B cell (primary cell): ENCODE measurements around the gene RHBDF1. TPM values are rescaled to one million over a fixed set of nuclear protein-coding genes. Genes with fewer than 3 reads are reported as not detected.

Experiments used
- ATAC-seq: fragments of 200-7000 bp; cut with Tn5 transposase; one replicate; pipeline ENCODE4 v1.10.0; 2021; ENCODE audit warnings: low read depth, mild to moderate bottlenecking, moderate number of reproducible peaks, moderate library complexity
- CTCF ChIA-PET: fragments of 350-600 bp; sonication (Branson Sonifier 250); formaldehyde crosslinking; loops from one replicate; lab custom pipeline; 2021; ENCODE audit warnings: antibody characterized with exemption, inconsistent platforms; lab: Charles Lee
- POLR2A ChIA-PET: fragments of 350-600 bp; sonication (Branson Sonifier 250); formaldehyde crosslinking; loops from one replicate; lab custom pipeline; 2021; ENCODE audit warnings: antibody characterized with exemption; lab: Charles Lee
- DNase-seq: peaks from one replicate; pipeline ENCODE4 v3.0.0; 2013
- H2AFZ ChIP-seq: 2 replicates; pipeline ENCODE4 v1.6.1; 2012; ENCODE audit warnings: mild to moderate bottlenecking, low read depth, low read length; ENCODE audit not compliant: insufficient read depth, poor library complexity, severe bottlenecking
- H3K27ac ChIP-seq, 2 donors: 1 replicate in 1 of 2; 2 replicates in 1 of 2; pipeline ENCODE4 v1.5.1; 2012 to 2013; ENCODE audit warnings: low read length in 2 of 2, mild to moderate bottlenecking in 2 of 2, moderate library complexity in 1 of 2
- H3K27me3 ChIP-seq, 4 experiments: fragments of 200-600 bp in 1 of 4; sonication (generic) in 1 of 4; replicated peaks in 1 of 4; 1 replicate in 2 of 4; 2 replicates in 2 of 4; pipeline versions ENCODE4 v1.6.1 to v1.7.0; 2013 to 2016; ENCODE audit warnings: low read length in 3 of 4, mild to moderate bottlenecking in 2 of 4, mixed read lengths in 1 of 4, moderate library complexity in 1 of 4; ENCODE audit not compliant: insufficient read depth in 4 of 4, control insufficient read depth in 3 of 4; ENCODE audit errors: control extremely low read depth in 1 of 4
- H3K36me3 ChIP-seq, 2 experiments: replicated peaks in 1 of 2; 1 replicate in 1 of 2; 2 replicates in 1 of 2; pipeline versions ENCODE4 v1.6.1 to v1.7.1; 2013; ENCODE audit warnings: low read length in 1 of 2; ENCODE audit not compliant: insufficient read depth in 2 of 2, control insufficient read depth in 1 of 2; ENCODE audit errors: control extremely low read depth in 1 of 2, extremely low read depth in 1 of 2
- H3K4me1 ChIP-seq, 2 donors: fragments of 200-600 bp in 1 of 2; sonication (generic) in 1 of 2; 1 replicate in 1 of 2; 2 replicates in 1 of 2; pipeline versions ENCODE4 v1.5.1 to v1.6.1; 2013 to 2017; ENCODE audit warnings: low read length in 2 of 2; ENCODE audit not compliant: control insufficient read depth in 2 of 2, insufficient read depth in 2 of 2
- H3K4me2 ChIP-seq: replicated peaks from 2 replicates; pipeline ENCODE3; 2012; ENCODE audit warnings: mild to moderate bottlenecking, low read depth, low read length; ENCODE audit not compliant: poor library complexity, severe bottlenecking
- H3K4me3 ChIP-seq, 5 experiments: fragments of 200-600 bp in 1 of 5; sonication (generic) in 1 of 5; 1 replicate in 3 of 5; 2 replicates in 2 of 5; pipeline versions ENCODE4 v1.5.1 to v1.7.0; 2011 to 2016; ENCODE audit warnings: low read length in 4 of 5, mild to moderate bottlenecking in 4 of 5, low read depth in 2 of 5, control low read depth in 1 of 5, moderate library complexity in 1 of 5; ENCODE audit not compliant: insufficient read depth in 1 of 5; ENCODE audit errors: control extremely low read depth in 1 of 5, extremely low read depth in 1 of 5
- H3K79me2 ChIP-seq: fragments of 200-600 bp; sonication (generic); one replicate; pipeline ENCODE4 v1.6.0; 2016; ENCODE audit warnings: low read length; ENCODE audit not compliant: control insufficient read depth, insufficient read depth
- H3K9ac ChIP-seq: fragments of 200-600 bp; sonication (generic); 2 replicates; pipeline ENCODE4 v1.6.1; 2017; ENCODE audit warnings: mild to moderate bottlenecking, low read length, moderate library complexity
- H3K9me3 ChIP-seq, 3 donors: one replicate each; pipeline versions ENCODE4 v1.6.1 to v1.7.1; 2013; ENCODE audit warnings: low read length in 2 of 3; ENCODE audit not compliant: control insufficient read depth in 2 of 3, insufficient read depth in 1 of 3; ENCODE audit errors: control extremely low read depth in 1 of 3
- H4K20me1 ChIP-seq: 2 replicates; pipeline ENCODE4 v1.6.0; 2012; ENCODE audit warnings: mild to moderate bottlenecking, low read length; ENCODE audit not compliant: insufficient read depth, control insufficient read depth, poor library complexity, severe bottlenecking
- H3K27ac Mint-ChIP-seq: one replicate; pipeline ENCODE4 v1.8.0; 2021; ENCODE audit warnings: mixed read lengths
- H3K27me3 Mint-ChIP-seq: one replicate; pipeline ENCODE4 v1.8.0; 2021; ENCODE audit warnings: mixed read lengths
- H3K4me1 Mint-ChIP-seq: one replicate; pipeline ENCODE4 v1.8.0; 2021; ENCODE audit warnings: mixed read lengths
- H3K4me3 Mint-ChIP-seq: one replicate; pipeline ENCODE4 v1.8.0; 2021; ENCODE audit warnings: mixed read lengths
- H3K9me3 Mint-ChIP-seq: one replicate; pipeline ENCODE4 v1.8.0; 2022; ENCODE audit warnings: mixed read lengths; ENCODE audit not compliant: insufficient read depth
- CTCF ChIP-seq: fragments of 200-600 bp; IDR thresholded peaks from one replicate; pipeline ENCODE4 v1.8.0; 2022; ENCODE audit warnings: antibody characterized with exemption, mild to moderate bottlenecking
- EZH2 ChIP-seq: IDR thresholded peaks from 2 replicates; pipeline ENCODE4 v1.6.1; 2012; ENCODE audit warnings: borderline replicate concordance, low read depth, mild to moderate bottlenecking, moderate library complexity, low read length; ENCODE audit not compliant: insufficient read depth, poor library complexity, severe bottlenecking
- WGBS: methylation state at CpG from one replicate; pipeline ENCODE4 v1.1.5; 2013; ENCODE audit warnings: missing lambda C conversion rate; ENCODE audit not compliant: insufficient coverage; 5-methylcytosine and 5-hydroxymethylcytosine counted together
- intact Hi-C: fragments of 100-400 bp; cut with micrococcal nuclease; formaldehyde crosslinking; loops from one replicate; pipeline ENCODE4 v1.10.0; 2022
- polyA plus RNA-seq: library from polyadenylated mRNA; depleted of rRNA; stranded (reverse); fragments of >200 nt; gene quantifications from 2 replicates; pipeline ENCODE4 v1.2.3, GENCODE V29; 2012
- total RNA-seq, 2 donors: library from RNA; stranded (reverse); fragments of 120-200 nt in 1 of 2; gene quantifications; 1 replicate in 1 of 2; 2 replicates in 1 of 2; pipeline versions ENCODE4 v1.2.3 to v1.2.4, GENCODE V29; 2013 to 2022

RHBDF1 gene
- total and polyA plus RNA-seq, 2 donors (not counting 1 experiment from before 2014, with no cell fraction given): 0.42 to 0.76 TPM

DNA sequence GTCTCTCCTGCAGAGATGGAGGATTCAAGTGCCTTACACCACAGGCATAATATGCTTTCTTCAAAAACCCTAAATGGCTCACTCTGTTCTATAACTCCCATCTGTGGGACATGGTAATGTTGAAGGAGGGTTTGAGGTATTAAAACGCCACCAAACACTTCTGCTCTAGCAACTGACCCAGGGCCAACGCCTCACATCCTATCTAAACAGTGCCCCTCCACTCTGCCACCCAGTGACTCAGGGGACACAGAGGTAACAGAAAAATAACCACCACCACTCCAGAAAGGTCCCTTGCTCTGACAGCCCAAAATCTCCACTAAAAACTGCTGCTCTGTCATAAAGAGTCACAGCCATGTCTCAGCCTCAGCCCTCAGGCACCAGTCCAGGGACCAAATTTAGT, 48.3 kb upstream of the RHBDF1 start:
- Histone ChIP-seq H3K4me2 (no peak overlapping the region), H3K9me3 (no peaks in the 10 kb centered on the region), H3K79me2 (peaks cover 10% of the 10 kb centered on the region), H3K4me1 (peaks cover 0 to 6% of the 10 kb centered on the region in 2 donors), H3K4me3 (no peak overlapping the region), H2AFZ (no peak overlapping the region), H4K20me1 (peaks cover 12% of the 10 kb centered on the region), H3K27me3 (no peaks in the 10 kb centered on the region), H3K36me3 (peaks cover 0 to 12% of the 10 kb centered on the region in 2 experiments), H3K27ac (no peak overlapping the region), H3K9ac (no peak overlapping the region)
- no peak for ATAC-seq
- peaks cover 4% of the 10 kb centered on the region for H3K4me1 Mint-ChIP-seq
- H3K27me3 Mint-ChIP-seq: no peaks in the 10 kb centered on the region
- no peak overlapping the region for H3K4me3 Mint-ChIP-seq
- H3K27ac Mint-ChIP-seq: no peak overlapping the region
- DNase-seq: no peak
- WGBS: 86% methylated on average over 1 of the region's 2 CpGs
- intact Hi-C loops: no loop called here
- ChIA-PET CTCF (interaction anchor here (4.5 kb wide), 1 partner anchor 14 kb away, joined by 43 read pairs; no protein-coding TSS in a partner anchor), POLR2A (no interaction called here)
- no peaks in the 10 kb centered on the region for H3K9me3 Mint-ChIP-seq
- TF ChIP-seq CTCF: no peak
- no peak for TF ChIP-seq EZH2

DNA sequence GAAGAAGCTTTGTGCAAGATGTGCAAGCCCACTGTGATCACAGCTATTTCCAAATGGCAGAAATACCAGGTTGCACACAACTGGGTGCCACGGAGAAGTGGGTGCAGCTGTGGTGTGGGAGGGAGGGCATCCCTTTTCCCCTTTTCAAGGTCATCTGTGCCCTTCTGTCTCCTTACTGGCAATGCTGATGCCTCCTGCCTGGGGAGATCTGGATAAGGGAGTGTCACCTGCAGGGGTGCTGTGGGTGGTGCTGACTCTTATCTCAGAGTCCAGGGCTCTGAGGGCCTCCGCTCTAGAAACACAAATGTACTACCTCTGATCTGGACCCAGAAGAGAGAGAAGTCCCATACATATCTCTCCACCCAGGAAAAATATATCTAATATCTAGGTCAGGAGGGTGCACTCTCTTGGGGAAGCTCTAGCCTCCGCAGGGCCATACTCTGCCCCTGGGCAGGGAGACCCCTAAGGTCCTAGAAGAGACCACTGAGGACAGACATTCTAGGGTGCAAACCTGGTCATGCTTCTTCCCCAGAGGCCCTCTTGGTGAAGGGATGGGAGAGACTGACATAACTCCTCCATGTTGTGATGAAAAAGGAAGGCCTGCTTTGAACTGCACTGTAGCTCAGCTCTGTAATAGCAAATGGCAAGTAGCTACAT, 47.5 kb upstream of the RHBDF1 start:
- H3K79me2 ChIP-seq: peaks cover 10% of the 10 kb centered on the region
- Mint-ChIP-seq H3K4me1 (peaks cover 4% of the 10 kb centered on the region), H3K27me3 (no peaks in the 10 kb centered on the region), H3K9me3 (no peaks in the 10 kb centered on the region), H3K27ac (no peak overlapping the region), H3K4me3 (no peak overlapping the region)
- H3K4me2 ChIP-seq: no peak overlapping the region
- ChIA-PET CTCF (interaction anchor here (3.9 to 4.5 kb wide), 2 partner anchors 13 to 242 kb away, joined by 23 to 43 read pairs; no protein-coding TSS in a partner anchor), POLR2A (no interaction called here)
- no peak overlapping the region for H3K4me3 ChIP-seq
- 97% methylated on average over 3 of the region's 3 CpGs for WGBS
- DNase-seq: no peak
- no peak overlapping the region for H2AFZ ChIP-seq
- H3K9ac ChIP-seq: no peak overlapping the region
- ATAC-seq: no peak
- no peaks in the 10 kb centered on the region for H3K27me3 ChIP-seq
- H3K4me1 ChIP-seq: peaks cover 0 to 6% of the 10 kb centered on the region in 2 donors
- no peak overlapping the region for H3K27ac ChIP-seq
- peaks cover 4% of the 10 kb centered on the region for H4K20me1 ChIP-seq
- TF ChIP-seq CTCF (no peak), EZH2 (no peak)
- peaks cover 0 to 12% of the 10 kb centered on the region in 2 experiments for H3K36me3 ChIP-seq
- no peaks in the 10 kb centered on the region for H3K9me3 ChIP-seq
- intact Hi-C loops: no loop called here
